Gastroesophageal sphincter (tissue), 3 donors: Measurements from ENCODE around the gene S100A16.

Source experiments
- CTCF ChIP-seq, 4 experiments: fragments of 200-600 bp in 2 of 4; fragments of 450-650 bp in 2 of 4; sonication (generic) in 1 of 4; IDR thresholded peaks; one replicate each; pipeline ENCODE4 v1.5.1; 2017 to 2019; ENCODE audit warnings: antibody characterized with exemption in 4 of 4, mild to moderate bottlenecking in 2 of 4, moderate library complexity in 2 of 4
- EP300 ChIP-seq: sonication (generic); formaldehyde crosslinking; IDR thresholded peaks from one replicate; pipeline ENCODE4 v1.6.1; 2017; ENCODE audit warnings: antibody characterized with exemption, mild to moderate bottlenecking
- POLR2A ChIP-seq, 2 donors: fragments of 450-650 bp; IDR thresholded peaks; one replicate each; pipeline ENCODE4 v1.6.1; 2017; ENCODE audit warnings: antibody characterized with exemption in 2 of 2, mild to moderate bottlenecking in 2 of 2, moderate library complexity in 1 of 2
- POLR2AphosphoS5 ChIP-seq: sonication (generic); formaldehyde crosslinking; IDR thresholded peaks from one replicate; pipeline ENCODE4 v1.6.1; 2017; ENCODE audit warnings: antibody characterized with exemption

- TF ChIP-seq CTCF (IDR thresholded peaks at IDR 0.05) (no peak), POLR2A (IDR thresholded peaks at IDR 0.05) (no peak), EP300 (no peak), POLR2AphosphoS5 (no peak)
Measured at GRCh38 chr1:153592748-153593147, 20.2 kb downstream of the S100A16 start.
